22Rv1 (cell line): ENCODE results near the gene GCLM.
A peak's percentile ranks its signal among the peaks of the same experiment; 100 is the strongest.
"Not testable (repeated sequence)": the region's sequence is repeated elsewhere in the genome, so short reads cannot be mapped to it uniquely, and the experiment has no call there.

Experiments
- H3K27ac ChIP-seq: fragments of 450-650 bp; 2 replicates; pipeline ENCODE4 v1.5.1; 2017
- ZFX ChIP-seq: fragments of 450-650 bp; IDR thresholded peaks from 2 replicates; pipeline ENCODE4 v1.6.1; 2017; ENCODE audit warnings: antibody characterized with exemption, borderline replicate concordance
- TF ChIP-seq, protein P1 (sequence below): fragments of 450-650 bp; IDR thresholded peaks from 2 replicates; pipeline ENCODE4 v1.5.1; 2017; ENCODE audit warnings: mild to moderate bottlenecking

GCLM gene, protein sequence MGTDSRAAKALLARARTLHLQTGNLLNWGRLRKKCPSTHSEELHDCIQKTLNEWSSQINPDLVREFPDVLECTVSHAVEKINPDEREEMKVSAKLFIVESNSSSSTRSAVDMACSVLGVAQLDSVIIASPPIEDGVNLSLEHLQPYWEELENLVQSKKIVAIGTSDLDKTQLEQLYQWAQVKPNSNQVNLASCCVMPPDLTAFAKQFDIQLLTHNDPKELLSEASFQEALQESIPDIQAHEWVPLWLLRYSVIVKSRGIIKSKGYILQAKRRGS

DNA sequence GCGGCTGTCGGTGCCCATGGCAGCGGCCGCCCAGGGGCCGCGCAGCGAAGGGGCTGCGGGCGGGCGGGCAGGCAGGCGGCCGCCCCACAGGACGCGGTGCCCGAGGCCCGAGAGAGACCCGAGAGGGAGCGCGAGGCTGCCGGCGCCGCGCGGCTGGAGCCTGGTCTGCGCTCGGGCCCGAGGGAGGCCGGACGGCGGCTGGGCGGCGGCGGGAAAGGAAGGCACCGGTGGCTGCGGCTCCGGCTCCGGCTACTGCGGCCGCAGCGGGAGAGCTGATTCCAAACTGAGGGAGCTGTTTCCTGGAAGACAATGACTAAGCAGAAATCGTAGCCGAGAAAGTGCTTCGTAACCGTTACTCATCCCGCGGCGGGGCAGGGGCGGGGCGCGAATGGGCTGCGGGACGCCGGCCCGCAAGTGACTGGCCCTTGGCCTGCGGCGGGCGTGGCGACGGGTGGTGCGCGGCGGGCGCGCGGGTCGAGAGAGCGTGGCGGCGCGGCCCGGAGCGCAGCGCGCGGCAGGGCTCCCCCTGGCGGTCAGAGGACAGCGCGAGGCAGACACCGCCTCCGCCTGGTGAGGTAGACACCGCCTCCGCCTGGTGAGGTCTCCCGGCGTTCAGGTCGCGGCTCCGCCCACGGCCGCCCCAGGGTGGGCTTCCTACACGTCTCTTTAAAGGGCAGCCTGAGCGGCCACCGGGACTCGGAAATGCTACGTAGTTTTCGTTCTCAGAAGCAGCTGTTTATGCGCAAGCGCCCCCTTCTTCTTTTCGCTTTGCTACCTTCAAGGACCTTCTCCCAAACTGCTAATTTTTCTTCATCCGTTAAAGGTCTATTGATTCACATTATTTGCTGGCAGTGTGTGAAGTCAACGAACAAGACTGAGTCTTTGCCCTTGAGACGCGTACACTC lies at the start of gene GCLM:
Gene GCLM, minus strand, starts transcription at position 285 of the 905 bp plus-strand sequence. Its CDS starts 267 bp downstream, at position 18.
- TF ChIP-seq, protein P1, sequence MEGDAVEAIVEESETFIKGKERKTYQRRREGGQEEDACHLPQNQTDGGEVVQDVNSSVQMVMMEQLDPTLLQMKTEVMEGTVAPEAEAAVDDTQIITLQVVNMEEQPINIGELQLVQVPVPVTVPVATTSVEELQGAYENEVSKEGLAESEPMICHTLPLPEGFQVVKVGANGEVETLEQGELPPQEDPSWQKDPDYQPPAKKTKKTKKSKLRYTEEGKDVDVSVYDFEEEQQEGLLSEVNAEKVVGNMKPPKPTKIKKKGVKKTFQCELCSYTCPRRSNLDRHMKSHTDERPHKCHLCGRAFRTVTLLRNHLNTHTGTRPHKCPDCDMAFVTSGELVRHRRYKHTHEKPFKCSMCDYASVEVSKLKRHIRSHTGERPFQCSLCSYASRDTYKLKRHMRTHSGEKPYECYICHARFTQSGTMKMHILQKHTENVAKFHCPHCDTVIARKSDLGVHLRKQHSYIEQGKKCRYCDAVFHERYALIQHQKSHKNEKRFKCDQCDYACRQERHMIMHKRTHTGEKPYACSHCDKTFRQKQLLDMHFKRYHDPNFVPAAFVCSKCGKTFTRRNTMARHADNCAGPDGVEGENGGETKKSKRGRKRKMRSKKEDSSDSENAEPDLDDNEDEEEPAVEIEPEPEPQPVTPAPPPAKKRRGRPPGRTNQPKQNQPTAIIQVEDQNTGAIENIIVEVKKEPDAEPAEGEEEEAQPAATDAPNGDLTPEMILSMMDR = peak; percentile 99
- TF ChIP-seq ZFX = no peak
- H3K27ac ChIP-seq = peak within 1 kb of the TSS; percentile 91

- no peak for TF ChIP-seq ZFX
- TF ChIP-seq, protein P1 = no peak
Observed at GRCh38 chr1:93958726-93959100, 49.5 kb upstream of the GCLM start.

GRCh38 chr1:93958032-93958725 lies 48.9 kb upstream of the GCLM start:
- H3K27ac ChIP-seq = no peak overlapping the region

More at GRCh38 chr1:93958726-93959100, 49.5 kb upstream of the GCLM start:
- H3K27ac ChIP-seq = no peak overlapping the region

GRCh38 chr1:93955765-93956164 lies 46.5 kb upstream of the GCLM start:
- H3K27ac ChIP-seq = no peak overlapping the region
- TF ChIP-seq, protein P1 = no peak
- TF ChIP-seq ZFX = no peak

More at GRCh38 chr1:93958032-93958725, 48.9 kb upstream of the GCLM start:
- TF ChIP-seq, protein P1 = no peak
- no peak for TF ChIP-seq ZFX

DNA sequence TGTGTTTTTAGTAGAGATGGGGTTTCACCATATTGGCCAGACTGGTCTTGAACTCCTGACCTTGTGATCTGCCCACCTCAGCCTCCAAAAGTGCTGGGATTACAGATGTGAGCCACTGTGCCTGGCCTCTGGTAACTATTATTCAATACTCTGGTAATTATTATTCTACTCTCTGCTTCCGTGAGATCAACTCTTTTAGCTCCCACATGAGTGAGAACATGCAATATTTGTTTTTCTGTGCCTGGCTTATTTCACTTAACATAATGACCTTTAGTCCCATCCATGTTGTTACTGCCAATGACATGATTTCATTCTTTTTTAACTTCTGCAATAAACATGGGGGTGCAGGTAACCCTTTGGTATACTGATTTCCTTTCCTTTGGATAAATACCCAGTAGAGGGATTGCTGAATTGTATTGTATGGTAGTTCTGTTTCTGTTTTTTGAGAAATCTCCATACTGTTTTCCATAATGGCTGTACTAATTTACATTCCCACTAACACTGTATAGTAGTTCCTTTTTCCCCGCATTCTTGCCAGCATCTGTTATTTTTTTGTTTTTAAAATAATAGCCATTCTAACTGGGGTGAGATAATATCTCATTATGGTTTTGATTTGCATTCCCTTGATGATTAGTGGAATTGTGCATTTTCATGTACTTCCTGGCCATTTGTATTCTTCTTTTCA lies 37.9 kb upstream of the GCLM start:
- not testable (repeated sequence) for H3K27ac ChIP-seq

DNA sequence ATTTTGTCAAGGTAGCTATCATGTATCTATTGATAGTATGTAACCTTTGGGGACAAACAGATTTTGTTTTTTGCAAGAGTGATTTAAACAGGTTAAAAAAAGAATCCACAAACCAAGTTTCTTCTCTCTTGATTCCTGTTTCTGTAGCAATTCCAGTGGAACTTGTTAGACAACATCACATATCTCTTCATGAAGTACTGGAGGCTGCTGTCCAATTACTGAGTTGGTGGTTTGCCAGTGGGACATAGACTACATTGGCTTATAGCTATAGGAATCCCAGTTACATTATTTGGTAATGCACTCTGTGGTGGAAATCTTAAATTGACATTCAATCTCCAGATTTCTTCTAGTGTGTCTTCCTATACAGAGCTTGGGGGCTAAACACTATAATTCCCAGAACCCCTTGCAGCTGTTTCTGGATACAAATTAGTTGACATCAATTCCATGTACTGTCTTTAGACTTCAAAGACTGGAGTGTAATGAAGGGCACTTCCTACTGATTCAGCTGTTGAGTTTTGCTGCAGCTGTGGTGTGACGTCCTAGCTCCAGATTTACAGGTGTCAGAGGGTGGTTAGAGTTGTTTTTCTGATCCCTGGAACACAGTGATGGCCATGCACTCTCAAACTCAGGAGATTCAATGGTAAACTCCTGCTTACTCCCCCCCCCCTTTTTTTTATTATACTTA lies 29.4 kb upstream of the GCLM start:
- H3K27ac ChIP-seq = no peak overlapping the region
- TF ChIP-seq, protein P1 = no peak
- no peak for TF ChIP-seq ZFX
